GM06990 (cell line): Measurements from ENCODE around the gene CCR7.

ENCODE experiments used
- DNase-seq: peaks from one replicate; pipeline ENCODE4 v3.0.0-alpha.2; 2011; ENCODE audit not compliant: insufficient read length; ENCODE audit errors: extremely low read depth
- H3K27me3 ChIP-seq: replicated peaks from 2 replicates; pipeline ENCODE4 v1.6.0; 2011; ENCODE audit warnings: low read length; ENCODE audit not compliant: control insufficient read depth, insufficient read depth
- H3K36me3 ChIP-seq: 2 replicates; pipeline ENCODE4 v1.5.1; 2011; ENCODE audit warnings: low read length; ENCODE audit not compliant: control insufficient read depth, insufficient read depth
- H3K4me3 ChIP-seq: replicated peaks from 2 replicates; pipeline ENCODE4 v1.5.1; 2011; ENCODE audit warnings: low read depth, mild to moderate bottlenecking, control low read depth, low read length
- TF ChIP-seq, protein P1 (sequence below): IDR thresholded peaks from 2 replicates; pipeline ENCODE4 v1.5.1; 2011; ENCODE audit warnings: low read length, control low read depth, mild to moderate bottlenecking, inconsistent platforms; ENCODE audit not compliant: insufficient read depth, poor library complexity, severe bottlenecking

The CCR7 gene

DNA sequence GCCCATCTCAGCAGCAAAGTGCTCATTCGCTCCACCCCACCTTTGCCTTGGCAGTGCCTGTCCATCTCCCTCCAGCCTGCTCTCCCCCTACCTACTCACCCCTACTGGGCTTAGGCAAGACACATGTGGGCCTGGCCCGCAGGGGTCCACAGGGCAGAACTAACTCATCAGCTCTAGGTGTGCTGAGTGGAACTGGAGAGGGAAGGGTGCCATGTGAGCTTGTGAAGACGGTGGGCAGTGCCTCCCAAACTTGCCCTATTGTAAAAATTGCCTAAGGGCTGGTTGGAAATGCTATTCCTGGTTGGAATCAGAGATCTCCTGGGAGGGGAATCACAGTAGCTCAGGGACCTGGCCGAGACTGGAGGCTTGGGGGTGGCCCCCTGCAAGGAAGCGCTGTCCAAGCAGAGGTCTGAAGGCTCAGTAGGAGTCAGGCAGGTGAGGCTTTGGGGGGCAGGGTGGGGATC lies 34.7 kb downstream of the CCR7 start:
- no peak for DNase-seq
- TF ChIP-seq, protein P1, sequence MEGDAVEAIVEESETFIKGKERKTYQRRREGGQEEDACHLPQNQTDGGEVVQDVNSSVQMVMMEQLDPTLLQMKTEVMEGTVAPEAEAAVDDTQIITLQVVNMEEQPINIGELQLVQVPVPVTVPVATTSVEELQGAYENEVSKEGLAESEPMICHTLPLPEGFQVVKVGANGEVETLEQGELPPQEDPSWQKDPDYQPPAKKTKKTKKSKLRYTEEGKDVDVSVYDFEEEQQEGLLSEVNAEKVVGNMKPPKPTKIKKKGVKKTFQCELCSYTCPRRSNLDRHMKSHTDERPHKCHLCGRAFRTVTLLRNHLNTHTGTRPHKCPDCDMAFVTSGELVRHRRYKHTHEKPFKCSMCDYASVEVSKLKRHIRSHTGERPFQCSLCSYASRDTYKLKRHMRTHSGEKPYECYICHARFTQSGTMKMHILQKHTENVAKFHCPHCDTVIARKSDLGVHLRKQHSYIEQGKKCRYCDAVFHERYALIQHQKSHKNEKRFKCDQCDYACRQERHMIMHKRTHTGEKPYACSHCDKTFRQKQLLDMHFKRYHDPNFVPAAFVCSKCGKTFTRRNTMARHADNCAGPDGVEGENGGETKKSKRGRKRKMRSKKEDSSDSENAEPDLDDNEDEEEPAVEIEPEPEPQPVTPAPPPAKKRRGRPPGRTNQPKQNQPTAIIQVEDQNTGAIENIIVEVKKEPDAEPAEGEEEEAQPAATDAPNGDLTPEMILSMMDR = no peak
- Histone ChIP-seq H3K36me3 (no peaks in the 10 kb centered on the region), H3K27me3 (no peaks in the 10 kb centered on the region), H3K4me3 (no peak overlapping the region)

DNA sequence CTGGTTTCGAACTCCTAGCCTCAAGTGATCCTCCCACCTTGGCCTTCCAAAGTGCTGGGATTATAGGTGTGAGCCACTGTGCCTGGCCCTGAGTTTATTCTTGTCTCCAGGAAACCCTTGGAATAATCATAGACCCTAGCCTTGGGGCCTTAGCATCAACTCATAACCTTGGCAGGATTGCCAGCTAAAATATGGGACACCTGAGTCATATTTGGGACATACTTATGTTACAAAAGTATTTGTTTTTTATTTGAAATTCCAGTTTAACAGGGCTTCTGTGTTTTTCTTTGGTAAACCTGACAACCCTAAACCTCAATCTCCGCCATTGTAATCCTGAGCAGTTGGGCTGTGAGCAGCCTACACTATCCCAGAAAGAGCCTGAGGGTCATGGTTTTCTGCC lies 35.3 kb downstream of the CCR7 start:
- Histone ChIP-seq H3K27me3 (no peaks in the 10 kb centered on the region), H3K4me3 (no peak overlapping the region), H3K36me3 (no peaks in the 10 kb centered on the region)
- no peak for DNase-seq
- TF ChIP-seq, protein P1 = no peak

DNA sequence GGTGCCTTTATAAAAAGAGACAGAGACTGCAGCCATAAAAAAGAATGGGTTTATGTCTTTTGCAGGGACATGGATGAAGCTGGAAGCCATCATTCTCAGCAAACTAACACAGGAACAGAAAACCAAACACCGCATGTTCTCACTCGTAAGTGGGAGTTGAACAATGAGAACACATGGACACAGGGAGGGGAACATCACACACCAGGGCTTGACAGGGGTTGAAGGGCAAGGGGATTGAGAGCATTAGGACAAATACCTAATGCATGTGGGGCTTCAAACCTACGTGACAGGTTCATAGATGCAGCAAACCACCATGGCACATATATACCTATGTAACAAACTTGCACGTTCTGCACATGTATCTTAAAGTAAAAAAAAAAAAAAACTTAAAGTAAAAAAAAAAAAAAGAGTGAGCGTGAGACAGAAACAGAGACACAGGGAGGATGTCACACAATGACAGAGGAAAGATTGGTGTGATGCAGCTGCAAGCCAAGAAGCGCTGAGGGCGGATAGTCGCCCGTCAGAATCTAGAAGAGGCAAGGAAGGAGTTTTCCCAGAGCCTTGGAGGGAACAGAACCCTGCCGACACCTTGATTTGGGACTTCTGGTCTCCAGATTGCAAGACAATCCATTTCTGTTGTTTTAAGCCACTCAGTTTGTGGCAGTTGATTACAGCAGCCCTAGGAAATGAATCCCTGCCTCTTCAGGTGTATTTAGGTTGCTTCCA lies 36.4 kb downstream of the CCR7 start:
- TF ChIP-seq, protein P1 = no peak
- no peak for DNase-seq
- Histone ChIP-seq H3K27me3 (no peaks in the 10 kb centered on the region), H3K4me3 (no peak overlapping the region), H3K36me3 (no peaks in the 10 kb centered on the region)

DNA sequence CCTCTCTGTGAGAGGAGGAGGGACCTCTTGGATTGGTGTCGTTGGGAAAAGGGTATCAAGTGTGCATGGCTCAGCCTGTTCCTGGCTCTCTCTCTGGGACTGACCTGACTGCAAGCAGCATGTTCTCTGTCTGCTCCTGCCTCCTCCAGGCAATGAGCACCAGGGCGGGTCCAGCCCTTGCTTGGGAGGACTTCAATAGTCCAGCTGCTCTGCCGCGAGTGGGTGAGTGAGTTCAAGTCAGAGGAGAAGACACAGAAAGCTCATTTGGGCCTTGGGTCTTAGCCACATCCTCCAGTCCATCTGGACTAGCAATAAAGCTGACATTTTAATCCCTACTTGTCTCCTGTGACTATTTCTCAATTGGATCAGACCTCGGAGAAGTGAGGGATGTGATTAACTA lies 38.6 kb downstream of the CCR7 start:
- TF ChIP-seq, protein P1 = no peak
- Histone ChIP-seq H3K36me3 (no peaks in the 10 kb centered on the region), H3K4me3 (no peak overlapping the region), H3K27me3 (no peaks in the 10 kb centered on the region)
- no peak for DNase-seq

DNA sequence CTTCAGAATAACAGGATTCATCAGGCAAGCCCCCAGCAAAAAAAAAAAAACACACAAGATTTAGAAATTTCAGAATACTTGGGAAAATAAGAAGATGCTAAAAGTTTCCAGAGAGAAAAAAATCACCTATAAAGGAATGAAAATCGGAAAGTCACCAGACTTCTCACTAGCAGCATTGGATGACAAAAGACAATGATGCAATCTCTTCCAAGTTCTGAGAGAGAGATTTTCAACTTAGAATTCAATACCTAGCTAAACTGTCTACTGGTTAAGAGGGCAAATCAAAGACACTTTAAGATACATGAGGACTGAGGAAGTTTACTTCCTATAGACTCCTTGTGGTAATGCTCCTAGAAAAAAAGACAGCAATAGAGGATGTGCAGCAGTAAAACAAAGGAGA lies 40.0 kb downstream of the CCR7 start:
- no peak for DNase-seq
- TF ChIP-seq, protein P1 = no peak
- Histone ChIP-seq H3K4me3 (no peak overlapping the region), H3K27me3 (no peaks in the 10 kb centered on the region), H3K36me3 (no peaks in the 10 kb centered on the region)
